Upper lobe of right lung (tissue), 1 donor: ENCODE results near the gene GON7. TPM values are rescaled to one million over a fixed set of nuclear protein-coding genes. Genes with fewer than 3 reads are reported as not detected.
"Not testable (repeated sequence)": the region's sequence is repeated elsewhere in the genome, so short reads cannot be mapped to it uniquely, and the experiment has no call there.

Experiments
- ATAC-seq: fragments of 200-7000 bp; cut with Tn5 transposase; one replicate; pipeline ENCODE4 v1.9.1; 2020; ENCODE audit warnings: mild to moderate bottlenecking, moderate library complexity
- DNase-seq: peaks from one replicate; pipeline ENCODE4 v3.0.0-alpha.2; 2020
- H3K27ac ChIP-seq: fragments of 200-600 bp; one replicate; pipeline ENCODE4 v1.8.0; 2022
- H3K27me3 ChIP-seq: fragments of 200-600 bp; one replicate; pipeline ENCODE4 v1.8.0; 2022; ENCODE audit warnings: mild to moderate bottlenecking
- H3K36me3 ChIP-seq: fragments of 200-600 bp; one replicate; pipeline ENCODE4 v1.8.0; 2022
- H3K4me1 ChIP-seq: fragments of 200-600 bp; one replicate; pipeline ENCODE4 v1.8.0; 2022
- H3K4me3 ChIP-seq: fragments of 200-600 bp; one replicate; pipeline ENCODE4 v1.8.0; 2022; ENCODE audit warnings: mild to moderate bottlenecking
- H3K9me3 ChIP-seq: fragments of 200-600 bp; one replicate; pipeline ENCODE4 v1.8.0; 2022
- intact Hi-C: fragments of 100-400 bp; cut with DNase I; formaldehyde crosslinking; loops from one replicate; pipeline ENCODE4 v1.11.0; 2022
- total RNA-seq: library from RNA; stranded (reverse); fragmentation: NEBNext Ultra II Directional; extraction: Animal tissue kit (Norgen Biotek cat#: 25700); gene quantifications from one replicate; pipeline ENCODE4 v1.2.1, GENCODE V29; 2021
- TF ChIP-seq, protein P1 (sequence below): fragments of 200-600 bp; IDR thresholded peaks from one replicate; pipeline ENCODE4 v1.8.0; 2022; ENCODE audit warnings: antibody characterized with exemption
- donor health status: DM: no; HTN: yes; CAD: no; lungs with severe emphysema.

The GON7 gene
- total RNA-seq, 1 donor from 2014 or later: 10.5 TPM

DNA sequence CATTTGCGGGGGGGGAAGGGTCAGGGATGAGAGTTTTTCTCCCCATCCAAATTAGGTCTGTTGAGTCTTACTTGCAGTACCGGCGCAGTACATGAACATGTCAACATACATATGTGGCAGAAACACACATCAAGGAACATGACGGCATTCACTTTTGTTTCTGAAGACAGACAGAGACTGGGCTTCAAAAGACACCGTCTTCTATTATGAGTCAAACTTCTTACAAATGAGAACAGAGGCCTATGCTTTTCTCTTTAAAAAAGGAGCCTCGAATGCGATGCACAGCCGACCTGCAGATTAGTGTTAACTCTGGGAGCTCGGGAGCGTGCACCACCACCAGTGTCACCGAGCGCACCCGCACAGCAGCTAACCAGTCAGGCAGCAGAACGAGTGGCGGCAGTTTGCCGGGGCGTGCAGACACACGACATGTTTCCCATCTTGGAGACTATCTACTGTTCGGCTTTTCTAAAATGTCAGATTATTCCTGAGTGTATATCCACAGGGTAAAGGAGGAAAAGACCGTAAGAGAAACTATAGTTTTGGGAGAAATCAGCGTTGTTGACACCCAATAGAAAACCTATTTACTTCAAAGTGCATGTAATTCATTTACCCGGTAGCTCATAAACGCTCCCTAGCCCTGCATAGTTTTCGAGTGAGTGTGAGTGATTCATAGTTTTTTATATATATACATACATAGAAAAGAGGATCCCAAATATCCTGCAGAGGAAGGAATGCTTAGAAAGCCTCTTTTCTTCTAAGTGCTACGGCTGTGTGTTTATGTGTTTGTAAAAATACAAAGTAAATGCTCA, 33.2 kb upstream of the GON7 start:
- Histone ChIP-seq H3K27ac (no peak overlapping the region), H3K9me3 (no peaks in the 10 kb centered on the region), H3K36me3 (peaks cover 52% of the 10 kb centered on the region), H3K4me3 (no peak overlapping the region), H3K4me1 (no peaks in the 10 kb centered on the region), H3K27me3 (no peaks in the 10 kb centered on the region)
- ATAC-seq (no peak), DNase-seq (no peak)
- intact Hi-C loops: no loop called here
- TF ChIP-seq, protein P1, sequence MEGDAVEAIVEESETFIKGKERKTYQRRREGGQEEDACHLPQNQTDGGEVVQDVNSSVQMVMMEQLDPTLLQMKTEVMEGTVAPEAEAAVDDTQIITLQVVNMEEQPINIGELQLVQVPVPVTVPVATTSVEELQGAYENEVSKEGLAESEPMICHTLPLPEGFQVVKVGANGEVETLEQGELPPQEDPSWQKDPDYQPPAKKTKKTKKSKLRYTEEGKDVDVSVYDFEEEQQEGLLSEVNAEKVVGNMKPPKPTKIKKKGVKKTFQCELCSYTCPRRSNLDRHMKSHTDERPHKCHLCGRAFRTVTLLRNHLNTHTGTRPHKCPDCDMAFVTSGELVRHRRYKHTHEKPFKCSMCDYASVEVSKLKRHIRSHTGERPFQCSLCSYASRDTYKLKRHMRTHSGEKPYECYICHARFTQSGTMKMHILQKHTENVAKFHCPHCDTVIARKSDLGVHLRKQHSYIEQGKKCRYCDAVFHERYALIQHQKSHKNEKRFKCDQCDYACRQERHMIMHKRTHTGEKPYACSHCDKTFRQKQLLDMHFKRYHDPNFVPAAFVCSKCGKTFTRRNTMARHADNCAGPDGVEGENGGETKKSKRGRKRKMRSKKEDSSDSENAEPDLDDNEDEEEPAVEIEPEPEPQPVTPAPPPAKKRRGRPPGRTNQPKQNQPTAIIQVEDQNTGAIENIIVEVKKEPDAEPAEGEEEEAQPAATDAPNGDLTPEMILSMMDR: no peak

DNA sequence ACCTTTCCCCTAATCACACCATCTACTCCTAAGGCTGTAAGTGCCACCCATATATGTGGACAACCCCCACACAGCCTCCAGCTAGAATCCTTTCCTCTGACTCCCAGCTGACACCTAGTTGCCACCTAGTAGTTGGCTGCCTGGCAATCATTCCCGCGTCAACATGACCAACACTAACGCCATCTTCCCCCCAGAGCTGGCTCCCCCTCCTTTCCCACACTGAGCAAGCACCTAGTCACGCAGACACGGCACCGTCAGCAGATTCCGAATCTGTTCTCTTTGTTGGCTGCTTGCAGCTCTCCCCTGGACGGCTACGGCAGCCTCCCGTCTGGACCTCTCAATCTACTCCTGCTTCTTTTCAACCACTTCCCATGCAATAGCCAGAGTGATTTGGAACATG, 27.9 kb upstream of the GON7 start:
- no peak overlapping the region for H3K4me3 ChIP-seq
- no peaks in the 10 kb centered on the region for H3K4me1 ChIP-seq
- H3K36me3 ChIP-seq: no peaks in the 10 kb centered on the region
- DNase-seq (peak; percentile 42), ATAC-seq (no peak)
- intact Hi-C loops: no loop called here
- H3K9me3 ChIP-seq: no peaks in the 10 kb centered on the region
- no peak overlapping the region for H3K27ac ChIP-seq
- TF ChIP-seq, protein P1: no peak
- H3K27me3 ChIP-seq: no peaks in the 10 kb centered on the region

DNA sequence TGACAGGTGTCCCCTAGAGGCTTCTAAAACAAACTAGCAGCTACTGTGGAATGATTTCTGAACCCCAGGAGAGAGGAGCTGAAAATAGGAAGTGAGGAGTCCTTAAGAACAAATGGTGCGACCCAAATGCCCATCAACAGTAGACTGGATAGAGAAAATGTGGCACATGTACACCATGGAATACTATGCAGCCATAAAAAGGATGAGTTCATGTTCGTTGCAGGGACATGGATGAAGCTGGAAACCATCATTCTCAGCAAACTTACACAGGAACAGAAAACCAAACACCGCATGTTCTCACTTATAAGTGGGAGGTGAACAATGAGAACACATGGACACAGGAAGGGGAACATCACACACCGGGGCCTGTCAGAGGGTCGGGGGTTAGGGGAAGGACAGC, 26.2 kb upstream of the GON7 start:
- H3K4me1 ChIP-seq, H3K4me3 ChIP-seq, DNase-seq, H3K27me3 ChIP-seq, H3K9me3 ChIP-seq, intact Hi-C loops, H3K27ac ChIP-seq, H3K36me3 ChIP-seq, ATAC-seq: not testable (repeated sequence)

DNA sequence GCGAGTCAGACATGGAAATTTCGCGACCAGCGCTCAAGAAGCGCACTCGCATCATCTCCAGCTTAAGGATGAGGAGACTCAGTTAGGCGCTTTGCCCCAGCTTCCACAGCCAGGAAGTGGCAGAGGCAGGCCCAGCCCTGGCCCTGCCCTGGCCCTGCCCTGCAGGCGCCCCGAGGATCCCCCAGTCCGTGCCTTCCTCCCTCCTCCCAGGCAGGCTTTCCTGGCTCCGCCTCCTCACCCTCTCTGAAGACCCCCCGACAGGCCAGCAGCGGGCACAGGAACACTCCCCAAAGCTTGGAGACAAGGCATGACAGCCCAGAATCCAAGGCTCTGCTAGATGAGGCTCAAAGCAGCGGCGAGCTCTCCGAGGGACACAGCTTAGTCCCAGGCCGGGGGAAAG, 25.3 kb upstream of the GON7 start:
- no peak overlapping the region for H3K27ac ChIP-seq
- H3K4me1 ChIP-seq: no peaks in the 10 kb centered on the region
- ATAC-seq (no peak), DNase-seq (peak; percentile 55)
- intact Hi-C loops: no loop called here
- peaks cover 14% of the 10 kb centered on the region for H3K36me3 ChIP-seq
- TF ChIP-seq, protein P1: no peak
- no peaks in the 10 kb centered on the region for H3K9me3 ChIP-seq
- no peak overlapping the region for H3K4me3 ChIP-seq
- H3K27me3 ChIP-seq: no peaks in the 10 kb centered on the region

DNA sequence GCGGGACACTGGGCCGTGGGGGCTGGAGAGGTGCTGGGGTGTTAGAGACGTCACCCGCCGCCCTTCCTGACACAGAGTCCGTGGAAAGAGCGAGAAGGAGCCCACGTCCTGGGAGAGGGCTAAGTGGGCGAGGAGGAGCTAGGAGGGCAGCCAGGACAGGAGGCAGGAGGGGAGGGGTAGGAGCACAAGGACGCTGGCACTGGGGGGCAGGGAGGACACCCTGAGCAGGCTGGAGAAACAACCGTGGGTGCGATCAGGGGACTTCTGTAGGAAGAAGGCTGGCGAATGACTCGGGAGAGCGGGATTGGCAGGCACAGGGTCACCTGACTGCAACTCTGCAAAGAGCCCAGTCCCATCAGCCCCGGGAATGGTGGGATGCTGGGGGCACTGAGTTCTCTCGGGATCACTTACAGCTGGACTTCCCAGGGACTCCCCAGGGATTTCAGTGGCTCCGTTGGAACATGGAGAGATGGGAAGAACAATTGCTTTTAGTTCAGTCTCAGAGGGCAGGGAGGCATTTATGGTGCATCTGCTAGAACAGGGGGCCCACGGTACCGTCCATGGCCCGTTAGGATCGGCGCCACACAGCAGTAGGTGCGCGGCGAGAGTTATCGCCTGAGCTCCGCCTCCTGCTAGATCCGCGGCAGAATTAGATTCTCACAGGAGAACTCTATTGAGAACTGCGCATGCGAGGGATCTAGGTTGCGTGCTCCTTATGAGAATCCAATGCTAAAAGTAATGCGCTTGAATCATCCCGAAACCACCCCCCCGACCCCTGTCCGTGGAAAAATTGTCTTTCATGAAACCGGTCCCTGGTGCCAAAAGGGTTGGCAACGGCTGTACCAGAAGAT, 24.5 kb upstream of the GON7 start:
- ATAC-seq (peak; percentile 50), DNase-seq (peak; percentile 56)
- Histone ChIP-seq H3K27me3 (no peaks in the 10 kb centered on the region), H3K36me3 (peaks cover 22% of the 10 kb centered on the region), H3K9me3 (no peaks in the 10 kb centered on the region), H3K4me3 (peak overlapping the region; percentile 35), H3K4me1 (no peaks in the 10 kb centered on the region), H3K27ac (no peak overlapping the region)
- TF ChIP-seq, protein P1: no peak
- intact Hi-C loops: no loop called here

DNA sequence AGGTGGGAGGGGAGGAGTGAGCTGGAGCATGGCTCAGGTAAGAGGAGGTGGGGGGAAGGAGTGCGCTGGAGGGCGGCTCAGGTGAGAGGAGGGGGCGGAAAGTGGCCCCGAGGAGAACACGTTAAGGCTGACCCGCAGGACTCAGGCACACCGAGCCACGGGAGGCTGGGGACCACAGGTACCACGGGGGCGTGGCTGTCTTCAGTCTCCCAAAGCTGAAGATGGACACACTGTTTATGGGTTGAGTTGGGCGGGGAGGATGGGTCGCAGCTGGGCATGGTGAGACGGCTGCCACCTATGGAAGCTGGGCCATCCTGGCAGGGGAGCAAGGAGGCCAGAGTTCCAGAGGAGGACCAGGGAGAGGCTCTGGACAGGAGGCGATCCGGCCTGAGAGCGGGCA, 23.7 kb upstream of the GON7 start:
- Histone ChIP-seq H3K4me3 (no peak overlapping the region), H3K4me1 (no peaks in the 10 kb centered on the region), H3K9me3 (no peaks in the 10 kb centered on the region), H3K27me3 (no peaks in the 10 kb centered on the region), H3K36me3 (peaks cover 30% of the 10 kb centered on the region), H3K27ac (no peak overlapping the region)
- intact Hi-C loops: no loop called here
- TF ChIP-seq, protein P1: no peak
- DNase-seq: no peak
- peak; percentile 5 for ATAC-seq
